Measurements from ENCODE around the gene RBMY1E.
"Not testable (repeated sequence)": the region's sequence is repeated elsewhere in the genome, so short reads cannot be mapped to it uniquely, and the experiment has no call there.

RBMY1E gene

GRCh38 chrY:21917932-21918331, at the start of gene RBMY1E:
TSS of gene RBMY1E (minus strand) at chrY:21918032. CDS start at chrY:21916054, 1,978 bp downstream.
- not testable (repeated sequence) for DNase-seq

GRCh38 chrY:21894426-21894825, 23.4 kb downstream of the RBMY1E start, which contains the start of gene RBMY1D:
TSS of gene RBMY1D (minus strand) at chrY:21894526. CDS start at chrY:21892513, 2,013 bp downstream.
- DNase-seq = not testable (repeated sequence)

- DNase-seq = not testable (repeated sequence)
Observed at GRCh38 chrY:21869407-21870076, 48.3 kb downstream of the RBMY1E start.

Data from NCI-H1417 (cell line).